Activated CD8-positive, alpha-beta memory T cell treated with anti-CD3 and anti-CD28 coated beads, Interleukin-2, amount 50 U/mL, for 24 hours (primary cell): ENCODE measurements around the gene OBI1.
"Not testable (repeated sequence)": the region's sequence is repeated elsewhere in the genome, so short reads cannot be mapped to it uniquely, and the experiment has no call there.

Source experiments
- DNase-seq: peaks from one replicate; pipeline ENCODE4 v3.0.0-alpha.2; 2020; ENCODE audit errors: extremely low read depth

Gene OBI1

GRCh38 chr13:78647109-78647678 lies 11.8 kb downstream of the OBI1 start:
- DNase-seq, result not testable (repeated sequence)

GRCh38 chr13:78638216-78638615 lies 20.7 kb downstream of the OBI1 start:
- DNase-seq, result no peak

GRCh38 chr13:78636495-78636894 lies 22.5 kb downstream of the OBI1 start:
- DNase-seq, result no peak

- no peak for DNase-seq
These were observed 26.0 kb downstream of the OBI1 start for GRCh38 chr13:78632996-78633395.

GRCh38 chr13:78631077-78631476 lies 27.9 kb downstream of the OBI1 start:
- no peak for DNase-seq

GRCh38 chr13:78630511-78630910 lies 28.4 kb downstream of the OBI1 start:
- no peak for DNase-seq

- no peak for DNase-seq
These were observed 33.6 kb downstream of the OBI1 start for GRCh38 chr13:78625384-78625783.

- no peak for DNase-seq
These were observed 35.8 kb downstream of the OBI1 start for GRCh38 chr13:78623132-78623531.

GRCh38 chr13:78620936-78621470 lies 38.0 kb downstream of the OBI1 start:
- no peak for DNase-seq

GRCh38 chr13:78618411-78618810 lies 40.5 kb downstream of the OBI1 start:
- no peak for DNase-seq

- no peak for DNase-seq
These were observed 47.9 kb downstream of the OBI1 start for GRCh38 chr13:78611040-78611439.

GRCh38 chr13:78610381-78610883 lies 48.5 kb downstream of the OBI1 start:
- no peak for DNase-seq

GRCh38 chr13:78609464-78610205 lies 49.3 kb downstream of the OBI1 start:
- DNase-seq, result no peak

GRCh38 chr13:78608688-78609463 lies 50.1 kb downstream of the OBI1 start:
- DNase-seq, result no peak

- no peak for DNase-seq
These were observed 50.7 kb downstream of the OBI1 start for GRCh38 chr13:78608252-78608687.

- no peak for DNase-seq
These were observed 51.3 kb downstream of the OBI1 start for GRCh38 chr13:78607409-78608251.

- no peak for DNase-seq
These were observed 52.2 kb downstream of the OBI1 start for GRCh38 chr13:78606471-78607408.

GRCh38 chr13:78604782-78605611 lies 54.0 kb downstream of the OBI1 start:
- DNase-seq, result no peak

GRCh38 chr13:78603240-78603957 lies 55.6 kb downstream of the OBI1 start, which contains the start of gene POU4F1:
Gene POU4F1 (minus strand): TSS chr13:78603552. CDS start chr13:78603326, 226 bp downstream.
- DNase-seq, result peak; percentile 24
